HL-60 (cell line): ENCODE results near the gene TUBB3.

Experiments
- POLR2AphosphoS5 ChIP-seq: IDR thresholded peaks from 2 replicates; pipeline ENCODE4 v1.6.1; 2012; ENCODE audit warnings: low read depth
- TF ChIP-seq, protein P1 (sequence below): IDR thresholded peaks from one replicate; pipeline ENCODE4 v1.5.1; 2011; ENCODE audit warnings: low read length, control low read depth, inconsistent platforms; ENCODE audit not compliant: insufficient read depth

DNA sequence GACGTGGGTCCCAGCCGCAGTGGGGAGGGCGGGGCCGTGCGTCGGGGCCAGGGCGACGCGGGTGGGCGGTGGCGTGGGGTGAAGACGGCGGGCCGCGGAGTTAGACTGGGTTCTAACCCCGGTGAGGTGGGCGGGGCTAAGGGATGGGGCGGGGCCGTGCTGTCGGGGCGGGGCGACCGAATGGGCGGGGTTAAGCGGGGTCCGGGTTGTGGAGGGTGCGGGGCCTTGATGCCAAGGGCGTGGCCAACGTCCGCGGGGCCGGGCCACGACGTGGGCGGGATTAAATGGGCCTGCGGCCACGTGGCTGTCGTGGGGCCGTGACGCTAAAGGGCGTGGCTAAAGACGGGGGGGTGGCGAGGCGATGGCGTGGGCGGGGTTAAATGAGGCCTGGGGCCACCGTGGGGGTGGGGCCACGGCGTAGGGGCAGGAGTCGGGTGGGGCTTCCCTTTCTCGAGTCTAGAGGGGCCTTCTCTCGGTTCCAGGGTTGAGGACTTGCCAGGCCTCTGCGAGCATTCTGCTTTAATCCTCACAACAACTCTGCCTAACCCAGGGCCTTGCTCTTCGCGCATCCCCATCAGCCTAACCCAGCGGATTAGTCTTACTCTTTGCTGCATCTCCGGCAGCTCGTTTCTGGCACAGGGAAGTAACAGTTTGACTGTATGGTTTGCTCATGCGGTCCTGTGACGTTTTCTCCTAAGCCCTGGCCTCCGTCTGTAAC, 49.0 kb upstream of the TUBB3 start:
- TF ChIP-seq POLR2AphosphoS5: no peak
- TF ChIP-seq, protein P1, sequence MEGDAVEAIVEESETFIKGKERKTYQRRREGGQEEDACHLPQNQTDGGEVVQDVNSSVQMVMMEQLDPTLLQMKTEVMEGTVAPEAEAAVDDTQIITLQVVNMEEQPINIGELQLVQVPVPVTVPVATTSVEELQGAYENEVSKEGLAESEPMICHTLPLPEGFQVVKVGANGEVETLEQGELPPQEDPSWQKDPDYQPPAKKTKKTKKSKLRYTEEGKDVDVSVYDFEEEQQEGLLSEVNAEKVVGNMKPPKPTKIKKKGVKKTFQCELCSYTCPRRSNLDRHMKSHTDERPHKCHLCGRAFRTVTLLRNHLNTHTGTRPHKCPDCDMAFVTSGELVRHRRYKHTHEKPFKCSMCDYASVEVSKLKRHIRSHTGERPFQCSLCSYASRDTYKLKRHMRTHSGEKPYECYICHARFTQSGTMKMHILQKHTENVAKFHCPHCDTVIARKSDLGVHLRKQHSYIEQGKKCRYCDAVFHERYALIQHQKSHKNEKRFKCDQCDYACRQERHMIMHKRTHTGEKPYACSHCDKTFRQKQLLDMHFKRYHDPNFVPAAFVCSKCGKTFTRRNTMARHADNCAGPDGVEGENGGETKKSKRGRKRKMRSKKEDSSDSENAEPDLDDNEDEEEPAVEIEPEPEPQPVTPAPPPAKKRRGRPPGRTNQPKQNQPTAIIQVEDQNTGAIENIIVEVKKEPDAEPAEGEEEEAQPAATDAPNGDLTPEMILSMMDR: no peak
